HepG2 (cell line): ENCODE results near the gene MACROD2. TPM values are rescaled to one million over a fixed set of nuclear protein-coding genes. Genes with fewer than 3 reads are reported as not detected.

ENCODE experiments used
- ATAC-seq: fragments of 200-7000 bp; cut with Tn5 transposase; 3 replicates; pipeline ENCODE4 v1.9.1; 2020; ENCODE audit warnings: mild to moderate bottlenecking, moderate library complexity
- BruUV-seq: library from RNA; stranded (reverse); fragments of 400-500 nt; replicated peaks from 2 replicates; lab custom pipeline; 2021; lab: Mats Ljungman, UMichigan
- CTCF ChIA-PET: fragments of 300-600 bp; formaldehyde crosslinking; extraction: SDS; loops from one replicate; lab custom pipeline; 2021; ENCODE audit warnings: low total read pairs, inconsistent platforms, low intra/inter-chr PET ratio; lab: Yijun Ruan, JAX
- POLR2A ChIA-PET: fragments of 350-600 bp; sonication (Branson Sonifier 250); formaldehyde crosslinking; loops from one replicate; lab custom pipeline; 2020; ENCODE audit warnings: antibody characterized with exemption, inconsistent platforms; lab: Yijun Ruan, JAX
- DNase-seq: peaks from one replicate; pipeline ENCODE4 v3.0.0-alpha.2; 2015; ENCODE audit warnings: low spot score
- FAIRE-seq: peaks from 3 replicates; lab custom pipeline; 2011; peaks lifted over from hg19 to GRCh38; lab: Jason Lieb, UNC
- H2AFZ ChIP-seq: one replicate; pipeline ENCODE4 v1.6.1; 2011; ENCODE audit warnings: low read length, inconsistent platforms
- H3K27ac ChIP-seq: fragments of 300-600 bp; 3 replicates; pipeline ENCODE4 v1.8.0; 2011; ENCODE audit warnings: mixed run types, mild to moderate bottlenecking, mixed read lengths, low read length, inconsistent platforms; ENCODE audit not compliant: insufficient read depth; ENCODE audit errors: extremely low read length
- H3K27me3 ChIP-seq, 2 experiments: fragments of 200-600 bp in 1 of 2; 2 replicates in 1 of 2; 3 replicates in 1 of 2; pipeline versions ENCODE4 v1.6.0 to v1.8.0; 2011; ENCODE audit warnings: low read length in 2 of 2, mild to moderate bottlenecking in 2 of 2, moderate library complexity in 2 of 2, inconsistent platforms in 1 of 2; ENCODE audit not compliant: insufficient read depth in 2 of 2, control insufficient read depth in 1 of 2
- H3K36me3 ChIP-seq, 2 experiments: fragments of 200-600 bp in 1 of 2; replicated peaks in 1 of 2; 2 replicates in 1 of 2; 3 replicates in 1 of 2; pipeline versions ENCODE4 v1.5.1 to v1.8.0; 2011; ENCODE audit warnings: low read length in 2 of 2, inconsistent platforms in 1 of 2; ENCODE audit not compliant: insufficient read depth in 2 of 2, control insufficient read depth in 1 of 2
- H3K4me1 ChIP-seq: 2 replicates; pipeline ENCODE4 v1.5.1; 2012; ENCODE audit warnings: low read length, inconsistent platforms; ENCODE audit not compliant: insufficient read depth
- H3K4me2 ChIP-seq: 2 replicates; pipeline ENCODE4 v1.6.0; 2011; ENCODE audit warnings: low read depth, low read length, inconsistent platforms
- H3K4me3 ChIP-seq, 3 experiments: fragments of 200-600 bp in 1 of 3; sonication (generic), shearing (Covaris generic) in 1 of 3; replicated peaks in 1 of 3; 2 replicates each; pipeline ENCODE4 v1.5.1; 2011 to 2016; ENCODE audit warnings: low read length in 3 of 3, inconsistent platforms in 2 of 3, low read depth in 2 of 3, mild to moderate bottlenecking in 2 of 3, control low read depth in 1 of 3, mixed read lengths in 1 of 3; ENCODE audit not compliant: insufficient read depth in 1 of 3
- H3K79me2 ChIP-seq: one replicate; pipeline ENCODE4 v1.6.1; 2011; ENCODE audit warnings: low read length, inconsistent platforms; ENCODE audit not compliant: insufficient read depth
- H3K9ac ChIP-seq: 2 replicates; pipeline ENCODE4 v1.6.0; 2011; ENCODE audit warnings: mild to moderate bottlenecking, low read depth, low read length, inconsistent platforms; ENCODE audit not compliant: insufficient read depth
- H3K9me3 ChIP-seq: 2 replicates; pipeline ENCODE4 v1.5.1; 2012; ENCODE audit warnings: mild to moderate bottlenecking, low read length
- H4K20me1 ChIP-seq: 2 replicates; pipeline ENCODE4 v1.6.0; 2011; ENCODE audit warnings: inconsistent platforms, mild to moderate bottlenecking, low read length, moderate library complexity; ENCODE audit not compliant: insufficient read depth
- ATF1 ChIP-seq: IDR thresholded peaks from 2 replicates; pipeline ENCODE4 v1.6.1; 2016; ENCODE audit warnings: mild to moderate bottlenecking, control low read depth
- CENPX ChIP-seq: sonication (generic); formaldehyde crosslinking; IDR thresholded peaks from 2 replicates; pipeline ENCODE4 v1.9.0; 2021; ENCODE audit warnings: mild to moderate bottlenecking, missing genetic modification reagents, moderate library complexity
- EZH2 ChIP-seq: conservative IDR thresholded peaks from 2 replicates; pipeline ENCODE4 v1.6.1; 2012; ENCODE audit warnings: mild to moderate bottlenecking, low read depth, low read length, moderate library complexity
- PTBP1 ChIP-seq: fragments of 200-400 bp; formaldehyde crosslinking; IDR thresholded peaks from 2 replicates; pipeline ENCODE4 v1.6.1; 2018; ENCODE audit warnings: low read length, low read depth; ENCODE audit not compliant: poor library complexity, severe bottlenecking
- RBM22 ChIP-seq: fragments of 200-400 bp; formaldehyde crosslinking; optimal IDR thresholded peaks from 2 replicates; pipeline ENCODE3; 2017; ENCODE audit warnings: mild to moderate bottlenecking, low read length, moderate library complexity
- RXRB ChIP-seq: IDR thresholded peaks from 2 replicates; pipeline ENCODE4 v1.6.1; 2016; ENCODE audit warnings: borderline replicate concordance, missing genetic modification reagents, missing compliant biosample characterization
- TEAD3 ChIP-seq: optimal IDR thresholded peaks from 2 replicates; pipeline ENCODE3; 2016; ENCODE audit warnings: borderline replicate concordance
- ZBTB21 ChIP-seq: sonication (generic); formaldehyde crosslinking; IDR thresholded peaks from 2 replicates; pipeline ENCODE4 v1.4.0; 2020; ENCODE audit warnings: missing genetic modification reagents
- ZFP1 ChIP-seq: IDR thresholded peaks from 2 replicates; pipeline ENCODE4 v1.6.1; 2016
- ZNF33B ChIP-seq: sonication (generic); formaldehyde crosslinking; IDR thresholded peaks from 2 replicates; pipeline ENCODE4 v1.5.1; 2020; ENCODE audit warnings: mild to moderate bottlenecking, missing genetic modification reagents
- ZNF761 ChIP-seq: sonication (generic); formaldehyde crosslinking; conservative IDR thresholded peaks from 2 replicates; pipeline ENCODE4 v1.4.0; 2020; ENCODE audit warnings: mild to moderate bottlenecking, missing genetic modification reagents
- ZSCAN30 ChIP-seq: sonication (generic); formaldehyde crosslinking; IDR thresholded peaks from 2 replicates; pipeline ENCODE4 v1.5.0; 2020; ENCODE audit warnings: mild to moderate bottlenecking, missing genetic modification reagents
- WGBS: methylation state at CpG from one replicate; pipeline ENCODE4 v1.1.6; 2017; ENCODE audit warnings: low lambda C conversion rate; 5-methylcytosine and 5-hydroxymethylcytosine counted together
- in situ Hi-C: cut with HindIII; loops from 2 replicates; pipeline ENCODE4 v1.10.0; 2017; ENCODE audit warnings: low pct_unique_long_range_greater_than_20kb; ENCODE audit not compliant: extremely low pct_ligation_motif_present
- intact Hi-C: fragments of 100-400 bp; cut with micrococcal nuclease; formaldehyde crosslinking; loops from one replicate; pipeline ENCODE4 v1.10.0; 2022; ENCODE audit not compliant: unreplicated experiment
- polyA plus RNA-seq, 8 experiments: library from polyadenylated mRNA; depleted of rRNA in 3 of 8; stranded (reverse) in 7 of 8; unstranded in 1 of 8; fragments of >200 nt; fragmentation: Illumina TruSeq in 4 of 8; extraction: Trizol in 4 of 8; gene quantifications; 2 replicates each; pipeline versions ENCODE4 v1.2.1 to v1.2.3, GENCODE V29; 2011 to 2016; ENCODE audit warnings: low read depth in 4 of 8, missing spikeins in 1 of 8, mixed read lengths in 1 of 8; ENCODE audit not compliant: insufficient read depth in 1 of 8
- total RNA-seq, 5 experiments: library from RNA; depleted of rRNA; stranded (reverse); fragments of >200 nt; fragmentation: Illumina TruSeq; extraction: Trizol; gene quantifications; 2 replicates each; pipeline ENCODE4 v1.2.3, GENCODE V29; 2016; ENCODE audit warnings: low read depth in 1 of 5
- TF ChIP-seq, protein P1 (sequence below): sonication (generic); formaldehyde crosslinking; IDR thresholded peaks from 2 replicates; pipeline ENCODE4 v1.5.0; 2020; ENCODE audit warnings: missing genetic modification reagents, mild to moderate bottlenecking, borderline replicate concordance
- TF ChIP-seq, protein P2 (sequence below): sonication (generic); formaldehyde crosslinking; IDR thresholded peaks from 2 replicates; pipeline ENCODE4 v1.4.0; 2020; ENCODE audit warnings: missing genetic modification reagents, low read depth, mild to moderate bottlenecking, borderline replicate concordance
- TF ChIP-seq, protein P3 (sequence below): sonication (generic); formaldehyde crosslinking; IDR thresholded peaks from 2 replicates; pipeline ENCODE4 v1.4.0; 2020; ENCODE audit warnings: missing genetic modification reagents
- TF ChIP-seq, protein P4 (sequence below): sonication (generic); formaldehyde crosslinking; IDR thresholded peaks from 2 replicates; pipeline ENCODE4 v1.9.0; 2021; ENCODE audit warnings: missing genetic modification reagents, borderline replicate concordance
- TF ChIP-seq, protein P5 (sequence below): IDR thresholded peaks from 2 replicates; pipeline ENCODE4 v1.6.1; 2016; ENCODE audit warnings: missing compliant biosample characterization, missing genetic modification reagents, borderline replicate concordance

Gene MACROD2
- total and polyA plus RNA-seq, 2 of the 13 experiments (the other 11 are each of a cell fraction or from before 2014, with no cell fraction given): 0.13 to 0.51 TPM

DNA sequence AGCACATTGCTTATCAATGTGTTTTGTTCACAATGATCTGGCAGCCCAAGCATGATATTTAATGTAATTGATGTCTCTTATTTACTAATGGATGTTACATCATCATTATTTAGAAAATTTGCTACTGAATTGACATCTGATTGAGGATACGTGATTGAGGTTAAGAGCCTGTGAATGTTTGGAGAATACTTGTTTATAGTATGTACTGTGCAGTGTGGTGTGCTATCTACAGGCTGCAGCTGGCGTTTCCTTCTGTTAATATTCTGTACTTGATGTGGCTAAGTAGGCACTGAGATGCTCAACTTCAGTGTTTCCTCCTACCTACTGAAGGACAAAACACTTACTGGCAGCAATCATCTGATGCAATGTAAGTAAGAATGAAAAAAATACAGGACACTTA is 1051.7 kb downstream of the MACROD2 start:
- BruUV-seq: no TSS peak
- Histone ChIP-seq H3K27ac (no peak overlapping the region), H4K20me1 (no peaks in the 10 kb centered on the region), H3K4me3 (no peak overlapping the region), H2AFZ (no peak overlapping the region), H3K79me2 (no peaks in the 10 kb centered on the region), H3K27me3 (no peaks in the 10 kb centered on the region), H3K36me3 (no peaks in the 10 kb centered on the region), H3K4me1 (no peaks in the 10 kb centered on the region), H3K4me2 (no peak overlapping the region), H3K9ac (no peak overlapping the region), H3K9me3 (0 out of 2 replicates have a peak, but pooled peaks cover 5% of the 10 kb centered on the region)
- 65% methylated on average over 2 of the region's 2 CpGs for WGBS
- DNase-seq: no peak
- no peak for FAIRE-seq
- in situ Hi-C loops (no loop called here), intact Hi-C loops (no loop called here)
- ATAC-seq: no peak
- CTCF ChIA-PET: no interaction called here
- POLR2A ChIA-PET: no interaction called here
- TF ChIP-seq ZSCAN30 (CRISPR knock-in tag) (no peak), ZNF33B (no peak), ZNF761 (CRISPR knock-in tag) (no peak), CENPX (CRISPR knock-in tag) (no peak), ZFP1 (CRISPR knock-in tag) (no peak), EZH2 (no peak), ATF1 (CRISPR knock-in tag) (no peak), PTBP1 (no peak), TEAD3 (no peak), RBM22 (no peak), ZBTB21 (CRISPR knock-in tag) (no peak), RXRB (CRISPR knock-in tag) (no peak)
- TF ChIP-seq, protein P1, sequence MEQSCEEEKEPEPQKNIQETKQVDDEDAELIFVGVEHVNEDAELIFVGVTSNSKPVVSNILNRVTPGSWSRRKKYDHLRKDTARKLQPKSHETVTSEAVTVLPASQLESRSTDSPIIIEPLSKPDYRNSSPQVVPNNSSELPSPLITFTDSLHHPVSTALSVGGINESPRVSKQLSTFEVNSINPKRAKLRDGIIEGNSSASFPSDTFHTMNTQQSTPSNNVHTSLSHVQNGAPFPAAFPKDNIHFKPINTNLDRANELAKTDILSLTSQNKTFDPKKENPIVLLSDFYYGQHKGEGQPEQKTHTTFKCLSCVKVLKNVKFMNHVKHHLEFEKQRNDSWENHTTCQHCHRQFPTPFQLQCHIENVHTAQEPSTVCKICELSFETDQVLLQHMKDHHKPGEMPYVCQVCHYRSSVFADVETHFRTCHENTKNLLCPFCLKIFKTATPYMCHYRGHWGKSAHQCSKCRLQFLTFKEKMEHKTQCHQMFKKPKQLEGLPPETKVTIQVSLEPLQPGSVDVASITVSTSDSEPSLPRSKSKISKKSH: no peak
- TF ChIP-seq, protein P2, sequence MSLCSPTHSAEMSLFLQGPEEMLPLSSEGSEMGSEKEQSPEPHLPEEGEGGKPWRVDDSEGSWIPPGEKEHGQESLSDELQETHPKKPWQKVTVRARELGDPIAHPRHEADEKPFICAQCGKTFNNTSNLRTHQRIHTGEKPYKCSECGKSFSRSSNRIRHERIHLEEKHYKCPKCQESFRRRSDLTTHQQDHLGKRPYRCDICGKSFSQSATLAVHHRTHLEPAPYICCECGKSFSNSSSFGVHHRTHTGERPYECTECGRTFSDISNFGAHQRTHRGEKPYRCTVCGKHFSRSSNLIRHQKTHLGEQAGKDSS (CRISPR knock-in tag): no peak
- TF ChIP-seq, protein P3, sequence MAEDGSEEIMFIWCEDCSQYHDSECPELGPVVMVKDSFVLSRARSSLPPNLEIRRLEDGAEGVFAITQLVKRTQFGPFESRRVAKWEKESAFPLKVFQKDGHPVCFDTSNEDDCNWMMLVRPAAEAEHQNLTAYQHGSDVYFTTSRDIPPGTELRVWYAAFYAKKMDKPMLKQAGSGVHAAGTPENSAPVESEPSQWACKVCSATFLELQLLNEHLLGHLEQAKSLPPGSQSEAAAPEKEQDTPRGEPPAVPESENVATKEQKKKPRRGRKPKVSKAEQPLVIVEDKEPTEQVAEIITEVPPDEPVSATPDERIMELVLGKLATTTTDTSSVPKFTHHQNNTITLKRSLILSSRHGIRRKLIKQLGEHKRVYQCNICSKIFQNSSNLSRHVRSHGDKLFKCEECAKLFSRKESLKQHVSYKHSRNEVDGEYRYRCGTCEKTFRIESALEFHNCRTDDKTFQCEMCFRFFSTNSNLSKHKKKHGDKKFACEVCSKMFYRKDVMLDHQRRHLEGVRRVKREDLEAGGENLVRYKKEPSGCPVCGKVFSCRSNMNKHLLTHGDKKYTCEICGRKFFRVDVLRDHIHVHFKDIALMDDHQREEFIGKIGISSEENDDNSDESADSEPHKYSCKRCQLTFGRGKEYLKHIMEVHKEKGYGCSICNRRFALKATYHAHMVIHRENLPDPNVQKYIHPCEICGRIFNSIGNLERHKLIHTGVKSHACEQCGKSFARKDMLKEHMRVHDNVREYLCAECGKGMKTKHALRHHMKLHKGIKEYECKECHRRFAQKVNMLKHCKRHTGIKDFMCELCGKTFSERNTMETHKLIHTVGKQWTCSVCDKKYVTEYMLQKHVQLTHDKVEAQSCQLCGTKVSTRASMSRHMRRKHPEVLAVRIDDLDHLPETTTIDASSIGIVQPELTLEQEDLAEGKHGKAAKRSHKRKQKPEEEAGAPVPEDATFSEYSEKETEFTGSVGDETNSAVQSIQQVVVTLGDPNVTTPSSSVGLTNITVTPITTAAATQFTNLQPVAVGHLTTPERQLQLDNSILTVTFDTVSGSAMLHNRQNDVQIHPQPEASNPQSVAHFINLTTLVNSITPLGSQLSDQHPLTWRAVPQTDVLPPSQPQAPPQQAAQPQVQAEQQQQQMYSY (CRISPR knock-in tag): no peak
- TF ChIP-seq, protein P4, sequence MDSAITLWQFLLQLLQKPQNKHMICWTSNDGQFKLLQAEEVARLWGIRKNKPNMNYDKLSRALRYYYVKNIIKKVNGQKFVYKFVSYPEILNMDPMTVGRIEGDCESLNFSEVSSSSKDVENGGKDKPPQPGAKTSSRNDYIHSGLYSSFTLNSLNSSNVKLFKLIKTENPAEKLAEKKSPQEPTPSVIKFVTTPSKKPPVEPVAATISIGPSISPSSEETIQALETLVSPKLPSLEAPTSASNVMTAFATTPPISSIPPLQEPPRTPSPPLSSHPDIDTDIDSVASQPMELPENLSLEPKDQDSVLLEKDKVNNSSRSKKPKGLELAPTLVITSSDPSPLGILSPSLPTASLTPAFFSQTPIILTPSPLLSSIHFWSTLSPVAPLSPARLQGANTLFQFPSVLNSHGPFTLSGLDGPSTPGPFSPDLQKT (CRISPR knock-in tag): no peak
- TF ChIP-seq, protein P5, sequence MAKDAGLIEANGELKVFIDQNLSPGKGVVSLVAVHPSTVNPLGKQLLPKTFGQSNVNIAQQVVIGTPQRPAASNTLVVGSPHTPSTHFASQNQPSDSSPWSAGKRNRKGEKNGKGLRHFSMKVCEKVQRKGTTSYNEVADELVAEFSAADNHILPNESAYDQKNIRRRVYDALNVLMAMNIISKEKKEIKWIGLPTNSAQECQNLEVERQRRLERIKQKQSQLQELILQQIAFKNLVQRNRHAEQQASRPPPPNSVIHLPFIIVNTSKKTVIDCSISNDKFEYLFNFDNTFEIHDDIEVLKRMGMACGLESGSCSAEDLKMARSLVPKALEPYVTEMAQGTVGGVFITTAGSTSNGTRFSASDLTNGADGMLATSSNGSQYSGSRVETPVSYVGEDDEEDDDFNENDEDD (CRISPR knock-in tag): no peak
